Fibroblast of skin of left biceps (primary cell): ENCODE data around the gene ZNRF3.
"Not testable (repeated sequence)": the region's sequence is repeated elsewhere in the genome, so short reads cannot be mapped to it uniquely, and the experiment has no call there.

Experiments used
- DNase-seq, 2 experiments: peaks; one replicate each; pipeline ENCODE4 v3.0.0-alpha.2; 2013; ENCODE audit warnings: low read depth in 2 of 2

The ZNRF3 gene

DNA sequence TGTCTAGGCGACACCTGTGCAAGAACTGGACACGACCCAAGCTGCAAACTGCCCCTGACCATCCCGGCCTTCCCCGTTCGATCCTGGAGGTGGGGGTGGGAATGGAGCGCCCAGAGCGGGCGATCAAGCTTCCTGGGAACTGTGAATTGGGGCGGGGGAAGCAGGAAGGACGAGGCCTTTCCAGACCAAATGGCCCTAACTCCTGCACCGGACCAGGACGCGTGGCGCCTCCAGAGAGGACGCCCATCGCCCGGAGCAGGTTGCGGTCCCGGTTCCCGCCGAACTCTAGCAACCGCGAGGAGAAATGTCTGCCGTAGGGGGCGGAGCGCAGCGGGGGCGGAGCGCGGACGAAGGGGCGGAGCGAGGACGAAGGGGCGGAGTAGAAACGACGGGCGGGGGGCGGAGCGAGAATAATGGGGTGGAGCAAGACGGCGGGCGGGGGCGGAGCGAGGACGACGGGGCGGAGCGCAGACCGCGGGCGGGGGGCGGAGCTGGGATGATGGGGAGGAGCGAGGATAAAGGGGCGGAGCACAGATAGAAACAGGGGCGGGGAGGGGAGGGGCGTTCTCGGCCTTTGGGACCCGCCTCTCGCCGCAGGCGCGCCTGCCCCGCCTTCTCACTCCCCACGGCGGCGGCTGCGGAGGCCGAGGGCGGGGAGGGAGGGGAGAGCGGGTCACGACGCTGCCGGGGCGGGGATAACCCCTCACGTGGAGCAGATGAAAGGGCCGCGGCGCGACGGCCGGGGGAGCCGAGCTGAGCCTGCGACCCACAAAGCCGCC is at the start of gene ZNRF3:
Gene ZNRF3, plus strand, starts transcription at position 695 of the 779 bp plus-strand sequence. CDS start 195 bp downstream, outside the sequence.
- peak; percentile 87 to 88 for DNase-seq

DNA sequence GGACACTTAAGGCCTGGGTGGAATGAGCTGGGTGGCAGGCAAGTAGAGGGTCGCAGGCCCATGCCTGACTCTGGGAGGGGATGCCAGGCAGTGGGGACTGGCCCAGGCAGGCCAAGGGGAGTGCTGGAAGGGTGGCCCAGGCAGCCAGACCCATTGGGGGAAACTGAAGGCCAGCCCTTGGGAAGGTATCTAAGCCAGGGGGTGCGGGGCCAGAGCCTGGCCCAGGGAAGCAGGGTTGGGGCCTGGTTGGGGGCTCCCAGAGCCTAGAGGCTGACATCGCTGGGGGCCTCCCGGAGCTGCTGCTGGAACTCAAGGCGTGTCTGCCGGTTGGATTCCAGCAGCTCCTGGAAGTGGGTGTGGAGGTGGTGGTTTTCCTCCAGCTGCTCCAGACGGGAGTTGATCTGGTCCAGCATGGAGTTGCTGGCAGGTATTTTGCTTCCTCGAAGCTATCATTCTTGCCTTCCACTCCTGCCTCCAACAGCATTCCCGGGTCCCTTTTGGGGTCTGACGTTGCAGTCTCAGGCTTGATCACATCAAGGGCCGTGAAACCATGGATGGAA is 47.7 kb upstream of the ZNRF3 start:
- DNase-seq: no peak

GRCh38 chr22:28837640-28838039 is 45.7 kb upstream of the ZNRF3 start:
- DNase-seq: no peak

- no peak for DNase-seq
Observed at GRCh38 chr22:28838971-28839370, 44.4 kb upstream of the ZNRF3 start.

DNA sequence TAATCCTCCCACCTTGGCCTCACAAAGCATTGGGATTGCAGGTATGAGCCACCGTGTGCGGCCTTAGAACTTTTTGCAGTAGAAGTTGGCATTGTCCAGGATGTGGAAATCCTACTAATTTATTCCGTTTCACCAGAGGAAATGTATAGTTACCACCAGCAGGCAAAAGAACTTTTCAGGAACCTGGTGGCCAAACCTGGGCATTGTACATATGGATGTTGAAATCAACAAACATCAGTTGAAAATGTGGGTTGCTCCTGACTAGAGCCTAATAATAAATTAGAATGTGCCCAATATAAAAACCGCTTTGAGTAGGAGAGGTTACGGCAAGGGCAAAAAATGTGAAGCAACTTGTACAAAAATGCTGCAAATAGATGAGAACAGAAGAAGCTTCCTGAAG is 42.3 kb upstream of the ZNRF3 start:
- no peak for DNase-seq

GRCh38 chr22:28843633-28844032 is 39.7 kb upstream of the ZNRF3 start:
- DNase-seq: no peak

- DNase-seq: not testable (repeated sequence)
Observed at GRCh38 chr22:28844277-28844676, 39.1 kb upstream of the ZNRF3 start.

- DNase-seq: no peak
Observed at GRCh38 chr22:28846994-28847393, 36.4 kb upstream of the ZNRF3 start.

DNA sequence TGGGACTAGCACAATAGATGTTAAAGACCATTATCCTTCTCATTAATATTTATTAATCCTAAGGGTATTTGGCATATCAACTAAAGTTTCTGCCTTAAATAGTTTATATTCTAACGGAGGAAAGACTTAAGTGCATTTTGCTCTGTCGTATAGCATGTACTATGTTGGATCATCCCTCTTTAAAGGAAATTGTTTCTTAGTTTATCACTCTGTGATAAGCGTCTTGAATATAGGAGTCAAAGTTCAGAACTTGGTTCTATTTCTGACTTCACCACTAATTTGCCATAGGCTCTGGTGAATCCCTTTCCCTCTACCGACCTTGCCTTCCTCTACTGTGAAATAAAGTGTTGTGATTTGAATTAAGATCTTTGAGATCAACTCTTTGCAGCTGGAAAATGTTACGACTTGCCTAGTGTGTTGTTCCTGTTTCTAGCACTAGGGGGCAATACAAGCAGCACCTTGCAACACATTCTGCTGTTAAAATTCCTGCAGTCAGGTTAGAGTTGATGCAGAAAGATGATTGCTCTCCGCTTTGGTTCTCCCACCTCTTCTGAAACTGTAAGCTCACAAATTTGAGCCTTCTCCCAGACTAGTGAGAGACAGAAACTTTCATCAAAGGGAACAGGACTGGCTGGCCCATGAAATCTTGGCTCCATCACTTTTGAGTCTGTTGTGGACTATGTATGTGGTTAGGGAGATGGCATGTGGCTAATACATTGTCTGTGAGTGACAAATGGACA is 27.8 kb upstream of the ZNRF3 start:
- peak; percentile 26 to 36 for DNase-seq

- DNase-seq: no peak
Observed at GRCh38 chr22:28856095-28856455, 27.3 kb upstream of the ZNRF3 start.

- no peak for DNase-seq
Observed at GRCh38 chr22:28857288-28857687, 26.1 kb upstream of the ZNRF3 start.

DNA sequence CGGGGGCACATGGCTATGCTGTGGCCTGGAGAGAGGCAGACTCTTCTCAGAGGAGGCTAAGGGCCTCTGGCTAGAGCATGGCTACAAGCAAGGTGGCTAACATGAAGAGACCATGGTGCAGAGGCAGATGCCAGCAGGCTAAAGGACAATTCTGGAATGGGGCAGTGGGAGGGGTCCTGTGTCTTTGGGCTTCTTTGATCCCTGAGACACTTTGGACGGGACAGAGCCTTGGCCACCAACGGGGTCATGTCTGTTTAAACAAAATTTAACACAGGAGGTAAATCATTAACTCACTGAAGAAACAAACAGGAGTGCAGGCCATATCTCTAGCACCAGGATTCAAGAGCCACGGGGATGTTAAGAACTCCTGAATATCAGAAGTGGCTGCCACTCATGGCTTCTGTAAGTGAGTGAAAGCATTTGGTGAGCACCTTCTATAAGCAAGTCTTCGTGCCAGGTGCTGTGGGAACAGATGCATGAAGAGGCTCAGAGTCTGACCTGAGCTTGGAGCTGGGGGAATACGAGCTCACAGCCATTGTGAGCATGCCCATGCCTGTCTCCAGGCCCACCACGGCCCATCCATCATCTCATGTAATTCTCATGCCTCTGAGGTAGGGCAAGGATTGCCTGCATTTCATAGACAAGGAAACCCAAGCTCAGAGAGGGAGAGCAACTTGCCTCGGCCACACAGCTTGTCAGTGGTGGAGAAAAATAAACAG is 18.3 kb upstream of the ZNRF3 start:
- DNase-seq: no peak

DNA sequence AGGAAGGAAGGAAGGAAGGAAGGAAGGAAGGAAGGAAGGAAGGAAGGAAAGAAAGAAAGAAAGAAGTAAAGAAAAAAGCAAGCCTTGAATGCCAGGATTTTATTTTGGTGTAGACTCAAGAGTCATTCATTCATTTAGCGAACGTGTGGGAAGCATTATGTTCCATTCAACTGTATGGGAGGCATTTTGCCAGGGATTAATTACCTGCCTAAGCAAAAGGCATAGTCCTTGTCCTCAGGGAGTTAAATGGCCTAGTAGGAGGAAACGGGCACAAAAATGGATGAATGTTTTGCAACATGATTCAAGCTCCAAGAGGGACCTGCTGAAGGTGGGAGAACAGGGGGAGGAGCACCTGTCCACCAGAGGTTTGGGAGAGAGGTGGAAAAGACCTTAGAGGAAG is 16.2 kb upstream of the ZNRF3 start:
- DNase-seq: no peak

DNA sequence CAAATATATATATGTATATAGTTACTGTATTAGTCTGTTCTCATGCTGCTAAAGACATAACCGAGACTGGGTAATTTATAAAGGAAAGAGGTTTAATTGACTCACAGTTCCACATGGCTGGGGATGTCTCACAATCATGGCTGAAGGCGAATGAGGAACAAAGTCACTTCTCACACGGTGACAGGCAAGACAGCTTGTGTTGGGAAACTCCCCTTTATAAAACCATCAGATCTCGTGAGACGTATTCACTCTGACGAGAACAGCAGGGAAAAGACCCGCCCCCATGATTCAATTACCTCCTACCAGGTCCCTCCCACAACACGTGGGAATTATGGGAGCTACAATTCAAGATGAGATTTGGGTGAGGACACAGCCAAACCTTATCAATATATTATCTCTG is 15.0 kb upstream of the ZNRF3 start:
- not testable (repeated sequence) for DNase-seq

DNA sequence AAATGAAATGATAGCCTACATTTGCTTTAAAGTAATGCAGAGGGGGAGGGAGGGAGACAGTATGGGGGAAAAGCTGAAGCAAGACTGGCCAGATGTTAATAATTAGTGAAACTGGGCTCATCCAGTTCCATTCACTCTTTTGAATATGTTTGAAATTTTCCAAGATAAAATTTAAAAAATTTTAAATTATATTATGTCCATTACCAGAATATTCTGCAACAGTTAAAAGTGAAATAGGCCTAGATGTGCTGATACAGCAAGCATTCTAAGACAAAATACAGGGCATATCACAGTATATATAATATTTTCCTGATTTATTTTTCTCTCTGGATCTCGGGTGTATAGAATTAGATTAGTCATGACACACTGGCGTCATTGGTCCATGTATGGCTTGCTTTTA is 13.6 kb upstream of the ZNRF3 start:
- DNase-seq: no peak

GRCh38 chr22:28873183-28873963 is 10.0 kb upstream of the ZNRF3 start:
- DNase-seq: no peak

GRCh38 chr22:28874061-28874460 is 9.3 kb upstream of the ZNRF3 start:
- DNase-seq: no peak

- DNase-seq: no peak
Observed at GRCh38 chr22:28874811-28875320, 8.5 kb upstream of the ZNRF3 start.

DNA sequence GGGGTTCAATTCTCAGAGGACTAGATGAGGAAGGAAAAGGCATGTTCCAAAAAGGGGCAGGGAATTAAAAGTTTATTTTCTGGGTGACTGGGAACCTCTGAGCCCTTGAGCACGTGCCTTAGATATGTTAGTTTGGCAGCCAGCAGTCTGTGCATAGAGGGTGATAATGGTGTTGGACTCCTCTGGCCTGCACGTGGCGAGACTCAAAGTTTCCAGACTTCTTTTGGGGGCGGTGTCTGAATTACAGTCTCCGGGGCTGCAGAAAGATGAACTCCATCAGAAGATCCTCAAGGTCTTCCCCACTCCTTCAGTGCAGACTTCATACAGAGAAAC is 861 bp upstream of the ZNRF3 start:
- DNase-seq: no peak

- no peak for DNase-seq
Observed at GRCh38 chr22:28883657-28883916, 215 bp downstream of the ZNRF3 start.

DNA sequence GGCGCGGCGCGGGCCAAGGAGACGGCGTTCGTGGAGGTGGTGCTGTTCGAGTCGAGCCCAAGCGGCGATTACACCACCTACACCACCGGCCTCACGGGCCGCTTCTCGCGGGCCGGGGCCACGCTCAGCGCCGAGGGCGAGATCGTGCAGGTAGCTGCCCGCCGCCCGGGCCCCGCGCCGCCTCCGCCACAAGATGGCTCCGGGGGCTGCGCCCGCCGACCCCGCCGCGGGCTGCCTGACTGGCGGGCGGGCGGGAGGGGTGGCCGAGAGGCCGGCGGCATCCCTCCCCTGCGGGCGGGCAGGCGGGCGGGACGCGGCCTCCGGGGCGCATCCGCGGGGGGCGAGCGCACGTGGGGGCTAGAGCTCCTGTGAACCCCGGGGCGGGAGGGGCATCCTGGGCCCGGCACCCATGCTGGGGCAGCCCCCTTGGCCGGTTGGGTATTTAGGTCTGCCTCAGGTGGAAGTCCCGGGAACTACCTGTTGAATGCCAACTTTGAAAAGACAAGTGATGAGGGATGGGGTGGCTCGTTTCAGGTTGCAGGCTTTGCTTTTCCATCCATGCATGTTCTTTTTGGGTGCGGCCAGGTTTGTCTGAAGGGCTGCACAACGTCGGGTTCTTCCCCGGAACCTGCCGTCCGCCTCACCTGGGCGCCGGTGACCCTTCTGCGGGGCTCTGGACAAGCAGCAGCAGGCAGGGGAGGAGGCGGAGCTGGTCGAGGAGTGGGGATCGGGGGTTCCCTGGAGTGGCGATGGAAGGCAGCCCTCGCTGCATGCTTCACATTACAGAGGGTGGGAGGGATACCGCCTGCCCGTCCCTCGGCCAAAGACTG is 760 bp downstream of the ZNRF3 start:
- no peak for DNase-seq
